Peyer's patch (tissue), 4 donors: ENCODE measurements around the gene IFNG-AS1. TPM values are rescaled to one million over a fixed set of nuclear protein-coding genes. Genes with fewer than 3 reads are reported as not detected.

Experiments
- DNase-seq, 3 donors: peaks; one replicate each; pipeline ENCODE4 v3.0.0-alpha.2; 2017 to 2019
- H3K27ac ChIP-seq, 4 donors: fragments of 200-600 bp; sonication (generic); one replicate each; pipeline ENCODE4 v1.5.1; 2016 to 2019
- H3K27me3 ChIP-seq, 2 donors: fragments of 200-600 bp; sonication (generic); one replicate each; pipeline ENCODE4 v1.5.1; 2019
- H3K36me3 ChIP-seq, 3 donors: fragments of 200-600 bp; sonication (generic); one replicate each; pipeline ENCODE4 v1.5.1; 2016 to 2019
- H3K4me1 ChIP-seq, 4 donors: fragments of 200-600 bp; sonication (generic); one replicate each; pipeline ENCODE4 v1.5.1; 2016 to 2019
- H3K4me3 ChIP-seq, 4 donors: fragments of 200-600 bp; sonication (generic); 1 replicate in 3 of 4; 2 replicates in 1 of 4; pipeline ENCODE4 v1.5.1; 2016 to 2019; ENCODE audit warnings: mild to moderate bottlenecking in 1 of 4
- H3K9me3 ChIP-seq, 4 donors: fragments of 200-600 bp; sonication (generic); one replicate each; pipeline ENCODE4 v1.5.1; 2016 to 2019; ENCODE audit warnings: mild to moderate bottlenecking in 1 of 4
- CTCF ChIP-seq, 6 experiments: fragments of 450-650 bp in 4 of 6; fragments of 200-600 bp in 2 of 6; sonication (generic) in 1 of 6; IDR thresholded peaks; one replicate each; pipeline ENCODE4 v1.5.1; 2017 to 2019; ENCODE audit warnings: antibody characterized with exemption in 6 of 6, mild to moderate bottlenecking in 3 of 6, moderate library complexity in 1 of 6
- POLR2A ChIP-seq, 2 donors: fragments of 450-650 bp; IDR thresholded peaks; one replicate each; pipeline ENCODE4 v1.5.1; 2017; ENCODE audit warnings: antibody characterized with exemption in 2 of 2, mild to moderate bottlenecking in 2 of 2, moderate library complexity in 2 of 2
- total RNA-seq, 4 donors: library from RNA; depleted of rRNA; stranded (reverse); fragments of >200 nt; gene quantifications; one replicate each; pipeline ENCODE4 v1.1.0, GENCODE V29; 2016

Gene IFNG-AS1
- total RNA-seq, 4 donors from 2014 or later: 1.5 to 4.1 TPM; not detected in 2

- Histone ChIP-seq H3K27ac (no peak overlapping the region), H3K4me3 (no peak overlapping the region), H3K4me1 (no peaks in the 10 kb centered on the region), H3K27me3 (no peaks in the 10 kb centered on the region), H3K9me3 (no peaks in the 10 kb centered on the region), H3K36me3 (no peaks in the 10 kb centered on the region)
- TF ChIP-seq CTCF (IDR thresholded peaks at IDR 0.05): no peak
- DNase-seq: no peak
These were observed 20.9 kb upstream of the IFNG-AS1 start for GRCh38 chr12:67968321-67968720.

- H3K27me3 ChIP-seq: no peaks in the 10 kb centered on the region
- H3K9me3 ChIP-seq: no peaks in the 10 kb centered on the region
- TF ChIP-seq CTCF (IDR thresholded peaks at IDR 0.05) (no peak), POLR2A (IDR thresholded peaks at IDR 0.05) (no peak)
- no peak for DNase-seq
- no peaks in the 10 kb centered on the region for H3K4me1 ChIP-seq
- no peak overlapping the region for H3K27ac ChIP-seq
- H3K4me3 ChIP-seq: no peak overlapping the region
- H3K36me3 ChIP-seq: no peaks in the 10 kb centered on the region
These were observed 20.5 kb upstream of the IFNG-AS1 start for GRCh38 chr12:67968725-67969124.

DNA sequence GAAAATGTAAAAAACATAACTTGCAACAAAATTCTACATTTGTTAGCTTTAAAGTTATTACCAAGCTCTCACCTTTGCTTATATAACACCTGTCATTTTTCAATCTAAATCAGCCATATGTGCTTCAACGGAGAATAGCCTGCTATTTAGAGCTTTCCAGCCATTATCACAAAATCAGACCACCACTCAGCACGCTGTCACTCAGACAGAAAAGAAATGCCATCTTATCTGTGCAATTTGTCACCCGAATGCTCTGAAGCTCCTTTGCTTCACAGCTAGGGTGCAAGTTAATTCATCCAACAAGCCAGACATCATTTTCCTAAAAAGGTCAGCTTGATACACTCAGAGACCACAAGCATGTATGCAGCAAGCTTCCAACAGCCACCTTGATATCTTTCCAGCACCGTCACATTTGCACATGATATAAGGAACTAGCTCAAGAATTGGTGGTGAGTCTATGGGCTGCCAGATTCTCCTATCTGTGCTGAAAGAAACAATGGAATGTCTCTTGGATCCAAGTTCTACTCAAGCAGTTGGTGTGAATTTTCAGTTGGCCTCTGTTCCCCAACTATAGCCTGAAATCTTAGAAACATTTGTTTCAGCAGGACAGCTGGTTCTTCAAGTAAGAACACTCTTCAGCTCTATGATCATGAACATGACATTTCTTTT is 20.0 kb upstream of the IFNG-AS1 start:
- no peaks in the 10 kb centered on the region for H3K4me1 ChIP-seq
- no peak overlapping the region for H3K4me3 ChIP-seq
- no peaks in the 10 kb centered on the region for H3K27me3 ChIP-seq
- no peak for DNase-seq
- no peak for TF ChIP-seq CTCF (IDR thresholded peaks at IDR 0.05)
- no peak for TF ChIP-seq POLR2A (IDR thresholded peaks at IDR 0.05)
- no peaks in the 10 kb centered on the region for H3K9me3 ChIP-seq
- H3K27ac ChIP-seq: no peak overlapping the region
- no peaks in the 10 kb centered on the region for H3K36me3 ChIP-seq

GRCh38 chr12:67977668-67978067 is 11.6 kb upstream of the IFNG-AS1 start:
- no peak for TF ChIP-seq CTCF (IDR thresholded peaks at IDR 0.05)
- Histone ChIP-seq H3K36me3 (no peaks in the 10 kb centered on the region), H3K4me1 (no peaks in the 10 kb centered on the region), H3K9me3 (no peaks in the 10 kb centered on the region), H3K27me3 (no peaks in the 10 kb centered on the region), H3K4me3 (no peak overlapping the region), H3K27ac (no peak overlapping the region)
- DNase-seq: no peak

GRCh38 chr12:67980391-67980790 is 8.9 kb upstream of the IFNG-AS1 start:
- Histone ChIP-seq H3K4me1 (no peaks in the 10 kb centered on the region), H3K36me3 (no peaks in the 10 kb centered on the region), H3K4me3 (no peak overlapping the region), H3K9me3 (no peaks in the 10 kb centered on the region), H3K27ac (no peak overlapping the region), H3K27me3 (no peaks in the 10 kb centered on the region)
- TF ChIP-seq CTCF (IDR thresholded peaks at IDR 0.05) (no peak), POLR2A (IDR thresholded peaks at IDR 0.05) (no peak)
- no peak for DNase-seq
